Activated effector memory CD4-positive, alpha-beta T cell treated with Interleukin-2 at 50 U/mL for 16 hours (primary cell): Measurements from ENCODE around the gene PRKN.
"Not testable (repeated sequence)": the region's sequence is repeated elsewhere in the genome, so short reads cannot be mapped to it uniquely, and the experiment has no call there.

Experiments used
- DNase-seq: peaks from one replicate; pipeline ENCODE4 v3.0.0-alpha.2; 2020

The PRKN gene

DNA sequence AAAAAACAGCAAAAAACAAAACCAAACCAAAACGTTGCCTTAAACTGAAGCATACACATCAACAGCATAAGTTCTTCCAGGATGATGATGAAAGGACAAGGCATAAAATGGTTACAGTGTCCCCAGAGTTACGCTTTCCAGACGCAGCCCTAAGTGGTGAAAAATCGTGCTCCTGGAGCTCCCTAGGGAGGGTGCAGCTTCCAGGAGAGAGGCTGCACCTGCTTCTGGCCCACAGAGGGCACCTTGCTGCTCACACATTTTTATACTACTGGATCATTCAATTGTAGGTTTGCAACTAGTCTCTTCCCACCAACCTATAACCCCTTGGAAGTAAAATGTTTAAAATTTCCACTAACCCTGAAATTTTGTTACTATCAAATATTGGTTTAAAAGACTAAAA is 115.0 kb downstream of the PRKN start:
- no peak for DNase-seq

DNA sequence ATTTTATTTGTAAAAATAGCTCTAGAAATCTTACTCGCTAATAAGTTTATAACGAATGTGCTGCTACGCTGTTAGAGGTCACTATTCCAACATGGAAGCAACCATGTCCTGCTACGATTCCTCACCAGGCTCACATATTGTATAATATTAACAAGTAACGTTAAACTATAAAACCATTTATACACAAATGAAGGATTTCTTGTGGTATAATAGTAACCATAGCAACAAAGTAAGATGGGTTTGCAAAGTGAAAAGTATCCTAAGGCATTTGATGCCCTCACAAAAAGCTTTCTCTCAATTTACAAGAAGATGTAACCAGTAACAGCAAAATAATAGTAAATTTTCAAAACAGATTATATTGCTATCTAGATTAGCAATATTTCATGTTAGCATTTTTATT is 117.2 kb downstream of the PRKN start:
- DNase-seq = no peak

DNA sequence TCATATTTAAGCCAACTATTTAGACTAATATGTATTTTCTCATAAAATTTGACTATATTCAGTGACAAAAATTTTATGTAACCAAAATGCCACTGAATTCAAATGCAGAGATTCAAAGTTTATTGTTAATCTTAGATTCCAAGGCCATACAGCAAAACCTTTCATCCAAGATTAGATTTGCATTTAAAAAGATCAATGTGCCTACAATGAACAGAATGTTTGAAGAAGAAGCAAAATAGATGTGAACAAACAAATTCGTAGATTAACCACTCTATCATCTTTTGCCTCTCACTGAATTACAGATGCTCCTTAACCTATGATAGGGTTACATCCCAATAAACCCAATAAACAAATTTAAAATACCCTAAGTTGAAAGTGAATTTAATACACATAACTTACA is 121.7 kb downstream of the PRKN start:
- DNase-seq = no peak

DNA sequence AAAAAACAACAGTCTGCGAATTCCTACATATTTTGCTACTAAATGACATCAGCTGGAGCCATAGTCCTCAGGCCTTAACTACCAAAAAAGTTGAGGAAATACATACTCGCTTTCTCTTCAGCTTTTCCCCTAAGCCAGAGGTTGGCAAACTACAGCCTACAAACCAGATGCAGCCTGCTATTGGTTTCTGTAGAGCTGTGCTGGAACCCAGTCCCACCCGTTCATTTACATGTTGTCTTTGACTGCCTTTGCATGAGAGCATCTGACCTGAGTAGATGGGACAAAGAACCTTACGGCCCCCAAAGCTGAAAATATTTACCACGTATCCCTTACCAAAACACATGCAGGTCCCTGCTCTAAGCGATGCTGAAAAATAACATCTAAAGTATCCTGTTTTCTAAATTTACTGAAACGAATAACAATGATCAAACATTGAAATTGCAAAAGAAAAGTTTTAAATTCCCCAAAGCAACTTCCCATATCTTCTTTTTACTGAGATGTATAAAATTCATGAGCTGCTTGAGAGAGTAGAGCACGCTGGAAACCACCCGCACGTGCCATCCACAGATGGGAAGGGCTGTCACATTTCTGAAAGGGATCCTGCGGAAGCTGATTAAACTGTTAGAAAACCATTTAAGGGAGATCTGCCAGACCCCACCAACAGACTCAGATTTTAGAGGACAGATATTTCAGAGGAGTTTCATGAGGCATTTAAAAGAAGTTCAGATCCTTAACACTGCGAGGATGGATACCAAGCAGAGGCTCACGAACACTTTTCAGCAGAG is 124.1 kb downstream of the PRKN start:
- DNase-seq = no peak

DNA sequence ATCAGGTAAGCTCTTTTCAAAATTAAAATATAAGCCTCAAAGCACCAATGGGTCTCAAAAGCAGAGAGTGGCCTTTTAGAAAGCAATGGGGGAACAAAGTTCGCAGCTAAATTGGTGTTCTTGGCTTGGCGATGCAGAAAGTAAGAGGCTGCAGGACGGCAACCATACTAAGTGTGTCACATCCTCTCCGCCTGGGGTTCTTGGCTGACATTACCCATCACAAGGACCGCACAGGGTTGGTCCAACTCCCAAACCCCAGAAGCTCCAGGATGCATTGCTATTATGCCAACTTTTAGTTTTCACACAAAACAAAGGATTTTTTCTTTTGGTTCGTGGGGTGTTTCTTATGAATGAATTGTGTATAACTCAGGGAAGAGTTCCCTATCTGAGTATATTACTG is 124.8 kb downstream of the PRKN start:
- DNase-seq = no peak

DNA sequence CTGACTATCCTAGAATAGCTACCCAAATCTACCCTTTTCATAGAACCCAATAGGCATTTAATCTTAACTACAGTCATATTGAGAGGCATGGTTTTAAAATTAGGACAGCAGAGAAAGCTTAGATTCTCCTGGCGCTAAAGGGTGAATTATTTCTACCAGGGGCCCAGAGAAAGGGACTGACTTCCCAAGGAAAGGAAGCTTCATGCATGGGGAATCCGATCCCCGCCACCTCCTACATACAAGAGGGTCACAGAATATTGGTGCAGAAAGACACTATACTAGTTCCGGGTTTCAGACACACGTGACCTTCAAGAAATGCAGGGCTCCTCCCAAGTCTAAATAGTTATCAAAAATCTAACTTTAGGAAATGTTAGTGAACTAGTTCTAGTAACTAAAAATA is 130.9 kb downstream of the PRKN start:
- no peak for DNase-seq

DNA sequence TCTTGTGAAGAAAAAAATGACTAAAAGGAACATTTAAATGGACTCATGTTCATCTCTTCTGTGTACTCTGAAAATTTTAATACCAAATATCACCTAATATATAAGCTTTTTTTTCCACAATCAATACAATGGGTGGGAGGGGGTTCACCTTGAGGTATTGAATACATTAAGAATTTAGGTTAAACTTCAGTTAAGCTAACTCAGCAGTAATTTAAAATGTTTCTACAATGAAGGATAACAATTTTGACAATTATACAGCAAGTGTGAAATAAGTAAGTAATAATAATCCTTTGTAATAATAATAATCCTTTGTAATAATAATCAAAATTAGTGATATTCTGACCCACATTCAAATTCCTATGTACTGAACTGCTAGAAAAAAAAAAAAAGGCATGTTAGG is 136.0 kb downstream of the PRKN start:
- DNase-seq = no peak

DNA sequence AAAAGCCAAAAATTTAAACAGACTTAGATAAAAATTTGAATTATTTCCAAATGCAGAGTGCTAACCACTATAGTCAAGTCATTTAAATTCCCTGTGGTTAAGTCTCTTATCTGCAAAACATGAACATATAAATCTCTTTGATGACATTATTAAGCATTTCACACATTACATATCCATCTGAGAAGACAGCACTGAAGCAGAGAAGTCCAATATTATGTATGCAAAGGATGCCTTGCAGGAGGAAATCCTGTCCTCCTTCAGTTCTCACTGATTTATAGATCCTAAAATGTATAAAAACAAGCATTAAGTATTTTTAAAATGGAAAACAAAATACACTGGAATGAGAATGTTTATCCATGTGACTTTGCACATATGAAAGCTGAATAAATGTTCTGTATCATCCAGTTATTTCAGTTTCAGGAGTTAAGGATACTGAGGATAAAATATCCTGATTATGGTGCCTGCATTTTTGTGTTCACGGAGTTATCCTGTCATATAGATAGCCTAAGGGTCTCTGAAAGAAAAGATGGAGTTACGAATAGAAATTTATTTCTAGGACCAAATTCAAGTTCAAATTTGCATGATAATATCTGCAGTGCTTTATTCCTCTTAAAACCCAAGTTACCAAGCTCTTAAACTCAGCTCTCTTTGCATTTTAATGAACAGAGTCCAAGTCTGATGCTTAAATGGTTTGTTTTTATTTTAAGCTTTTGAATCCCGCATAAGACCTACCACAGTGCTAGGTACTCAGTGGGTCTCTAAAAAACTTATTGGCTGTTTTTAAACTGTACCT is 145.4 kb downstream of the PRKN start:
- no peak for DNase-seq

DNA sequence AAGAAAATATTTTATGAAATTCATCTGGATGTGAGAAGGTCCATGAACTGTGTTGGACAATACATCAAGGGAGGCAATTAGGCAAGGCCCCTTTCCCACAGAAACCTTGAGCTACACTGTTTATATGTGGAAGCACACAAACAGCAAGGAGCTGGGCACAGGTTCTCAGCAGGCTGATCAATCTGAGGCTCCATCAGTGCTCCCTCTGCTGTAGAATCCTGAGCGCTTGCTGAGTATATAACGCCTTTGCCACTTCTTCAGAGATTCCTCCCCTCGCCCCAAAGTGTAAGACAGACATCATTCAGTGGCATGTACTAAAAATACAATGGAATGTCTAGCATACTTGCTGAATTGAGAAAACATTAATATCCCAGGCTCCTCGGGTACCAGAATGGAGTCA is 146.9 kb downstream of the PRKN start:
- DNase-seq = no peak

DNA sequence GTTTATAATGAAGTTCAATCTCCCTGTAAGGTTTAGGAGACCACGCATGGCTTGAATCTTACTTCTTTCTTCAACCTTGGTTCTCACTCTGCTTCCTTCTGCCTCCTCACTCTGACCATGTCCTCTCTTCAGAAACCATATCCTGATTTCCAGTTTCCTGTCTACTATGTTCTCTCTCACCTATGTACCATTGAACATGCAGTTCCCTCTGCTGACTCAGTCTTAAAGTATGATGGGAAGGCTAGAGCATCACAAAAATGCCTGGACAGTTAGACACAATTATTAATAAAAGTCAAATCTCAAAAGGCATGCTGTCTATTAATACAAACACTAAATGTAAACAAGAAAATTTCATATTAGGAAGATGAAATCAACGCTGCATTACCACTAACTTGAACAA is 151.6 kb downstream of the PRKN start:
- no peak for DNase-seq

DNA sequence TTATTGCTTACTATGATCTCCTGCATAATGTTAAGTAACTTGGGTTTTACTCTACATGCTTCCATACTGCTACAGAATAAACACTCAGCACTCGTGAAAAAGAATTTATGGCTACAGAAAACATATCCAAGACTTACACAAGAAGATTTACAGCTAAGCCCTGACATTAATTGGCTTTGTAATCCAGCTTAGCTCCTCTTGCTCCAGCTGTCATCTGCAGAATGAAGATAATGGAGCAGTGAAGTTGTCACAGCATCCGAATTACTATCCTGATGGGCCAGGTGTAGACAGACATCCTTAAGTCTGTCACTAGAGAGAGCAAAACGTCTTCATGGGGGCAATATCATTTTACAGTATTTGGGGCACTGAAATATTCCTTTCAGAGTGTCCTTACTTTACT is 155.3 kb downstream of the PRKN start:
- DNase-seq = no peak

DNA sequence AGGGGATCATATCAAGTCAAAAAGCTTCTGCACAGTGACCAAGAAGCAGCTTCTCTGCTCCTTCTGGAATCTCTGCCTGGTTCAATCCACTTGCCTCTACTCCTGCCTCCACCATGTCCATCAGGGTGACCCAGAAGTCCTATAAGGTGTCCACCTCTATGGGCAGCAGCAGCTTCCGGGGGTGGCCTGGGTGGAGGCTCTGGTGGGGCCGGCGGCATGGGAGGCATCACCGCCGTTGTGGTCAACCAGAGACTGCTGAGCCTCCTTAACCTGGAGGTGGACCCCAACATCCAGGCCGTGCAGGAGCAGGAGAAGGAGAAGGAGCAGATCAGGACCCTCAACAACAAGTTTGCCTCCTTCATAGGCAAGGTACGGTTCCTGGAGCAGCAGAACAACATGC is 159.3 kb downstream of the PRKN start:
- no peak for DNase-seq

DNA sequence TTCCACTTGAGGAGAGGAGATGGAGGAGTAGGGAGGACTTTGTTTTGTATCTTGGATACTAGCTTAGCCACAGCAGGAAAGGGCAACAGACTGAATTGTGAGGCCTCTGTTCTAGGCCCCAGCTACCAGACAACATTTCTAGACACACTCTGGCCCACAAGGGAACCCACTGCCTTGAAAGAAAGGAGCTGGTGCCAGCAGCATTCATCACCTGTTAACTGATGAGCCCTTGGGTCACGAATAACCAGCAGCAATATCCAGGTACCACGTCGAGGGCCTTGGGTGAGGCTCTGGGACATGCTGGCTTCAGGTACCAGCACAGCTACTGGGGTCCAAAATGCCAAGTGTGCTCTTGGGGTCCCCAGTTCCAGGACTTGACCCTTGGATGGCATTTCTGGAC is 165.5 kb downstream of the PRKN start:
- no peak for DNase-seq

DNA sequence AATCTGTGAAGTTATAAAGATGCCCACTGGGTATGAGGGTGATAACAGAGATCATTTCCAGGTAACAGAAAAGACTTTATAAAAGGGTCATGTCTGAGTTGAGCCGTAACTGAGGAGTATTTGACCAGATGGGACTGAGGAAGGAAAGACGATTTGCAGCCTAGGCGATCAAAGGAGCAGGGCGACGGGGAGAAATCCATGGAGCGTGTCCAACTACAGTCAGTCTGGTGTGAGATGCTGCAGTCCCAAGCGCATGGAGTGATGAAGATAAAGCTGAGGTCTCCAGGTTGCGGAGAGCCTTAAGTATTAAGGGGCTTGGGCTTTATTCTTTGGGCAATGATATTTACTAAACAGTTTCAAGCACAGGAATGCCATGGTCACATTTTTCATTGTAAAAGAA is 166.7 kb downstream of the PRKN start:
- no peak for DNase-seq

DNA sequence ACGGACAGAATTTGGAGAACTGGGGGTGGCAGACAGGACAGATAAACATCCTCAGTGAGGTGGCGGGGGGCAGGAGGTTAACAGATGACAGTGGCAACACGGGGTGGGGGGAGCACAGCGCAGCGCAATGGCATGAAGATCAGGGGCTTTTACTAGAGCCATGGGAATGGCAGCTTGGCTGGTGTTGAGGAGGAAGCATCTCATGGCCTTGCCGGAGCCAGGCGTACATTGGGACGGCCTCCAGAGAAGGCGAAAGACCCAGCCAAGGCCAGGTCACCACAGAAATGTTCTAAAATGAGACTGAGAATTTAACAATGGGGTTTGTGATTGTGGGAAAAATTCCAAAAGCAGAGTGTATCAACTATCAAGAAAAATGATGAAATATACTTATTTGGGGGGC is 173.0 kb downstream of the PRKN start:
- no peak for DNase-seq

DNA sequence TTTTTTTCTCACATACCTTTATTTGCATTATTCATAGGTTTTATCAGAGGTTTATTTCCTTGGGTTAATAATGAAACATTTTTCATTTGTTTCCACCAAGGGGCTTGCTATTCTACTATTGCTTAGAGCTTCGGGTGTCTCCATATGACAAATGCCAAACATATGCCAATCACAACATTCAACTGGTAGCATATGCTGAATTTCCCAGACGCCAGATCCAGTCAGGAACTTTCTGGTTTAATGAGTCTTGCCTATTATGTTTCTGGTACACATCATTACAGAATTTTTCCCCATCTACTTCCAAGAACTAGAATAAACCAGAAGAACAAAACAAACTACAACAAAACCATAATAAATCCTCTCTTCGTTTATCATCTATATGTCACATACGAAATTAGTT is 180.7 kb downstream of the PRKN start:
- DNase-seq = no peak

DNA sequence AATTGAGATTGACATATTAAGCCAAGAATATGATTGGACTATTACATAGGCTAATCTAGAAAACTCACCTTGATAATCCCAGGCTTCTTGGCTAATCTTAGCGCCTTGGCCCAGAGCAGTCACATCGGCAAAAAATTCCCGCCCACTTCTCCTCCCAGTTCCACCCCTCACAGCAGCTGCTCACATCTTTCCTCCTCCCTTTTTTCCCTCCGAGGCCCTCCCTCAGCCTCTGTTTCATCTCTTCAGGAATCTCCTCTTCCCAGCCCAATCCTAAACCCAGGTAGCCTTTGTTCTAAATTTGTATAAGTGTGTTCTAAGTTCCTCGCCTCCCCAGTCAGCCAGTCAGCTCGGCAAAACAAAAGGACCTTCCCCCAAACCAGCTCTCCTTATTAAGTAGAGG is 184.3 kb downstream of the PRKN start:
- DNase-seq = no peak

DNA sequence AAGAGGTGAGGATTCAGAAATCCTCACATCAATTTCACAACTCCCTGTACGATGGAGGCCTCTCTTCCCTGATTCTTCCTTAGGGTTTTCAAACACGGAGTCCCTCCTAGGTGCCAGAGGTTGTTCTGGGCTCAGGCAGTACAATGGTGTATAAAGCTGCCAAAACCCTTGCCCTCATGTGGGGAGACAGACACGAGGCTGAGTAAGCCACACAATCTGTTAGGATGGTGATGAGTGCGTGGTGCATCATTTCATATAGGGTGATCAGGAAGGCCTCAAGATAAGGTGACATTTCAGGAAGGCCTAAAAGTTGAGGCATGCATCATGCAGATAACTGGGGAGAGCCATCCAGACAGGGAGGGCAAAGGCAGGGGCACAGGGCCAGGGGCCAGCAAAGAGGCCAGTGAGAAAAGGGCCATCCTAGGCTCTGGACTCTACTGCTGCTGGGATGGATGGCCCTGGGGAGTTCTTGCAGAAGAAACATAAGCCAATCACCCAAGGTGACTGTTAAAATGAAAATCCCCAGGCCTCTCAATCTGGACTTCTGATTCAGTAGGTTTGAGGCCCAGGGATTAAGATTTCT is 186.5 kb downstream of the PRKN start:
- no peak for DNase-seq

DNA sequence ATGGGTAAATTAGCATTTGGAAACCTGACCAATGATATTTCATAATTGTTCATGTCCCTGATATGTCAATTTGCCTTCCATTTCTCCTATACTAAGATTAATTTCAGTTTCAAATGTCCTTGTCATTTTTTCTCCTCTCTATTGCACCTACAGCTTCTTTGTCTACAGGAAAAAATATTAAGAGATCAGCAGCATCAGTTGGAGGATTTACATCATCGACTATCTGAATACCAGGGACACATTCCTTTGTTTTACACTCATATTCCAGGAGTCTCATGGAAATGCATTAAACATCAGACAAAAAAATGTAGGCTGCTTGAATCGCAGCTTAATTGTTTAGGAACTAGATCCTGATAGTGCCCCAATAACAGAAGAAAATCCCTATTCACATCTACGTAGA is 188.2 kb downstream of the PRKN start:
- no peak for DNase-seq

DNA sequence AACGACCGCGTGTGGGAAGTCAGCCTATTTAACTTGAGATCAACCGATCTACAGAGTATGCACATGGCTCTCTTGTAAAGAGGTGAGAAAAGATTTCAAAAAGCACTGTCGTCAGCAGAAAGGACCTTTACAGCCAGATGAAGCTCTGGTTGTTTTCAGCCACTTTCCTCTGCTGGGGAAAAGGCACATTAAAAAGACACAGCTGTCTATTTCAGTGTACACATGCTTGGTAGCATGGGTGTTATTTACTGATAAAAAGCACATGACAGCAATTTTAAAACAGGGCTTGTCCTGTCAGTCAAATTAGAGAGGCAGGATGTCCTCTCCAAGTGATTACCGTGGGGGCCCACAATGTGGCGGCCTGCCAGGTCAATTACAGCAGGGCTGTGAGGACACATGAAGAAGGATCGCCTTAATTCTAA is 188.9 kb downstream of the PRKN start:
- no peak for DNase-seq

DNA sequence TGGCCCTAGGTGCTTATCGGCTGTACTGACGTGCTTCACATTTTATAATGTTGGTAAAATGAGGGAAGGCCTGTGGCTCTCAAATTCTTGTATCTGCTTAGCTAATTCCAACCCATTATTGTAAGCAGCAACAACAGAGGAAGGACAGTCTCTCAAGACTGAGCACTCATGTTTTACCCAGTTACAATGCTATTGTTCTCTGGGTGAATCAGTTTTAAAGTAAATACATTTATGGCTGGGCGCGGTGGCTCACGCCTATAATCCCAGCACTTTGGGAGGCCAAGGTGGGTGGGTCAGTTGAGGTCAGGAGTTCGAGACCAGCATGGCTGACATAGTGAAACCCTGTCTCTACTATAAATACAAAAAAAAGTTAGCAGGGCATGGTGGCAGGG is 194.6 kb downstream of the PRKN start:
- no peak for DNase-seq

DNA sequence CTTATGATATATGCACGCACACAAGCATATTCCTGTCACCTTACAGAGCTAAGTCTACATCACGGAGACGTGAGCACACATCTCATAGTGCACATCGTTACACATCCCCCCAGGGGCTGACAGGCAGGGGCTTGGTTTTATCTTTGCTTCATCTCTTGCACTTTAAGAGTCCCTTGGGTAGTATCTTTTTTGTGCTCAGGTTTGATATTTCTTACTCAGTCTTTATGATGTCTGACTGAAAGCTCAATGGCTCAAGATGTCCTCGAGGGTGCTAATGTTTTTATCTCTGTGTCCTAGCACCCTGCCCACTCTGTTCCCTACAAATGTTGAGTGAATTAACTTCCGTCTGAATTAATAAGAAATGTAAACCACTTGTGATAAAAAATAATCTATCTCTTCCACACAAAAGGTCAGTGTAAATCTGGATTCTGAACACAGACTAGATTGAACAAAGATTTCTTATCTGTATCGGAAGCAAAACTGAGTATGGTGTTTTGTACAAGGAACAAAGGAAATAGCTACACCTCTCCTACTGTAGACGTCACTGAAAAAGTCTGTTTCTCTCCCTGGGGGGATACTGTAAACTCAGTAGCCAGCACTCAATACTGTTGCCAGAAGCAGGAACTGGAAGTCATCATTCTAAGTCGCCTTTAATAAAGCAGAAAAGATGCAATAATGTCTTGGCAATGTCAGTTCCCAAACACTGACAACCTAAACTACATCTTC is 195.1 kb downstream of the PRKN start:
- no peak for DNase-seq

DNA sequence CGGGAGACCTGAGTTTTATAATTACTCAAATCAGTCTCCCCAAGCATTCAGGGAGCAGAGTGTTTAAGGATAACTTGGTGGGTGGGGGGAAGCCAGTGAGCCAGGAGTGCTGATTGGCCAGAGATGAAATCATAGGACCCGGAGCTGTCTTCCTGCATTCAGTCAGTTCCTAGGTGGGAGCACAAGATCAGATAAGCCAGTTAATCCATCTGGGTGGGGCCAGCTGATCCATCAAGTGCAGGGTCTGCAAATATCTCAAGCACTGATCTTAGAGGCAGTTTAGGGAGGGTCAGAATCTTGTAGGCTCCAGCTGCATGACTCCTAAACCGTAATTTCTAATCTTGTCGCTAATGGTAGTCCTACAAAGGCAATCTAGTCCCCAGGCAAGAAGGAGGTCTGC is 196.2 kb downstream of the PRKN start:
- DNase-seq = not testable (repeated sequence)

DNA sequence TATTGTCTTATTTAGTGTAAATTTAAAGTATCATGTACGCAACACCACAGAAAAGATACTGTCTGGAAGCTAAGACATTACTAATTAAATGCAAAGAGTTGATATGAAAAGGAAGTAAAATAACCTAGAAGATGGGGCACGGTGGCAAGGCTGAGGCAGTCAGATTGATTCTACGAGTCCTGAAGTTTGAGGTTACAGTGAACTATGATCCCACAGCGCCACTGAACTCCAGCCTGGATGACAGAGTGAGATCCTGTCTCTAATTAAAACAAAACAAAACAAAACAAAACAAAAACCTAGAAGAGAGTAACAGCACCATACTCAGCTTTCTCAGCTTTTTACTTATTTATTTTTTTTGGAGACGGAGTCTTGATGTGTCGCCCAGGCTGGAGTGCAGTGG is 199.0 kb downstream of the PRKN start:
- no peak for DNase-seq
